ENCODE results near the gene PRMT6.

GRCh38 chr1:107057197-107058133 lies 991 bp downstream of the PRMT6 start:
- TF ChIP-seq YY1 (IDR thresholded peaks at IDR 0.05; ENCODE audit: insufficient read depth, insufficient read length) (no peak), ZNF274 (IDR thresholded peaks at IDR 0.05; ENCODE audit: low read depth, low read length) (no peak)

Measured in NT2/D1 (cell line).